ENCODE data around the gene WDR89.
A peak's percentile ranks its signal among the peaks of the same experiment; 100 is the strongest.
"Not testable (repeated sequence)": the region's sequence is repeated elsewhere in the genome, so short reads cannot be mapped to it uniquely, and the experiment has no call there.

The WDR89 gene, protein sequence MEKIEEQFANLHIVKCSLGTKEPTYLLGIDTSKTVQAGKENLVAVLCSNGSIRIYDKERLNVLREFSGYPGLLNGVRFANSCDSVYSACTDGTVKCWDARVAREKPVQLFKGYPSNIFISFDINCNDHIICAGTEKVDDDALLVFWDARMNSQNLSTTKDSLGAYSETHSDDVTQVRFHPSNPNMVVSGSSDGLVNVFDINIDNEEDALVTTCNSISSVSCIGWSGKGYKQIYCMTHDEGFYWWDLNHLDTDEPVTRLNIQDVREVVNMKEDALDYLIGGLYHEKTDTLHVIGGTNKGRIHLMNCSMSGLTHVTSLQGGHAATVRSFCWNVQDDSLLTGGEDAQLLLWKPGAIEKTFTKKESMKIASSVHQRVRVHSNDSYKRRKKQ
- total RNA-seq, result 3.0 to 18.6 (median 10.9) reads per million in 18 experiments

DNA sequence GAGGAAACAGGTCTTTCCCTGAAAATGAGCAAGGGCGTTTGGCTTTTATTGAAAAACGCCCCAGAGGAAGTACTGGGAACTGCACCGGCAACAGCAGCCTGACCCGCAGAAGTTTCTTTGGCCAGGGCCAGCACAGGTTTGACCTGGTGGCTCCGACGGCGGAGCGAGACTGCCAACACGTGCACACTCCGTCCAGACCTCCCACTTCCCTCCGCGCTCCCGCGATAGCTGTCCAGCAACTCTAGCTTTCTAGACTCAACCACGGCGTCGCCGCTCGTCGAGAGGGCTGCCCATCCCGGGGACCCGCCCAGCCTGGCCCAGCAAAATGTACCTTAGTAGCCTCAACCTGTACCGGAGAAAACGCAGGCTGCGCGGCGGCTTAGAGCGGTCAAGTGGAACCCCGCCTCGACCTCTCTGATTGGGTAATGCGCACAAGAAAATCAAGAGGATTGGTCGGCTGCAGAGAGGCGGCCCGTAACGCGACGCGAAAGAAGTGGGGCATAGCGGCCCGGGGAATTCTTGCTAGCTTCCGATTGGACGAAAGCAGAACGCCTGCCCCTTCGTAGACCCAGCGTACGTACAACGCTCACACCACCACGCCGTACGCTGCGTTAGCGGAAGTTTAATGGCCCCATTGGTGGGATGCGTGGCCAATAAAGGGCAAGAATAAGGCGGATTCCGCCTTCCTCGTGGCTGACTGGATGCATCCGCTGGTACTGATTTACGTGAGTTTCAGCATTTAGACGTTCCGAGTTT, at the start of gene WDR89:
TSS of gene WDR89 (minus strand) at position 399 of the 756 bp plus-strand sequence. CDS start 41,929 bp downstream, outside the sequence.
- peak; percentile 99 for DNase-seq

DNA sequence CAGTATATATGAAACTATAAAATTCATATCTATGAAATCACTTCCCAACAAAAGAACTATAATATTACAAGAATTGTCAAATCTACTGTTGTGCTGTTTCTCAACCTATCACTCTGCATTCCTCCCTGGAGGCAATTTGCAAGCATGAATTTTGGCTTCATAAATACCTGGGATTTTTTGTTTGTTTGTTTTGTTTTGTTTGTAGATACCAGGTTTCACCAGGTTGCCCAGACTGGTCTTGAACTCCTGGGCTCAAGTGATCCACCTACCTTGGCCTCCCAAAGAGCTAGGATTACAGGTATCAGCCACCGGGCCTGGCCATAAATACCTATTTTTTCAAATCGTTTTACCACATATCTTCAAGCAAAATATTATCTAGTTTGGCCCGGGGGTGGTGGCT, 47.5 kb upstream of the WDR89 start:
- DNase-seq, result no peak

DNA sequence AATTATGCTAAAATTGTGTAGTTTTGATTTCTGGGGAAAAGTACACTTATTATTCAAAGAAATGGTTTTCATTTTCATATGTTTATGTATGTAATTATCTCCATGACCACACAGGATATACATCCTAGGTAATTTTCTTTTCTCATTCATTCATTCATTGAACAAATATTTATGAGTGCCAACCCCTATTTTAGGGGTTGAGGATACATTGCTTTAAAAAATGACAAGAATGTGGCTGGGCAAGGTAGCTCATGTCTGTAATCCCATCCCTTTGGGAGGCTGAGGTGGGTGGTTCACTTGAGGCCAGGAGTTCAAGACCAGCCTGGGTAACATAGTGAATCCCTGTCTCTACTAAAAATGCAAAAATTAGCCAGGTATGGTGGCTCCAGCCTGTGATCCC, 45.3 kb upstream of the WDR89 start:
- DNase-seq, result no peak

DNA sequence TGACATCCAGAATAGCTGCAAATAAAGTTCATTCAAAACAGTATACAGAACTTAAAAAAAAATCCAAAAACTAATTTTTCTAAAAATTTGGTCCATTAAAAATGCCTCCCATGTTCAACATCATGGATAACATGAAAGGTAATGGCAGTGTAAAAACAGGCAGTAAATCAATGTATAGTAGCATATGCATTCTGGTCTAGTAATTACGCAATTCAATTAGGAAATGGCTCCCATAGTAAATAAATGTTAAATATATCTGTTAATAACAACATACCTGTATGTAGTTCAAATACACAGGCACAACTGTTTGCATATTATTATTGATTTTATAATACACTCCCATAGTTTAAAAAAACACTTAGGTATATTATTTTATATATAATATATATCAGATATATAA, 43.7 kb upstream of the WDR89 start:
- DNase-seq, result no peak

GRCh38 chr14:63682727-63683593, 41.3 kb upstream of the WDR89 start:
- DNase-seq, result no peak

GRCh38 chr14:63678536-63678935, 36.9 kb upstream of the WDR89 start:
- DNase-seq, result no peak

GRCh38 chr14:63677891-63678379, 36.3 kb upstream of the WDR89 start:
- DNase-seq, result no peak

GRCh38 chr14:63676615-63677014, 34.9 kb upstream of the WDR89 start:
- DNase-seq, result no peak

DNA sequence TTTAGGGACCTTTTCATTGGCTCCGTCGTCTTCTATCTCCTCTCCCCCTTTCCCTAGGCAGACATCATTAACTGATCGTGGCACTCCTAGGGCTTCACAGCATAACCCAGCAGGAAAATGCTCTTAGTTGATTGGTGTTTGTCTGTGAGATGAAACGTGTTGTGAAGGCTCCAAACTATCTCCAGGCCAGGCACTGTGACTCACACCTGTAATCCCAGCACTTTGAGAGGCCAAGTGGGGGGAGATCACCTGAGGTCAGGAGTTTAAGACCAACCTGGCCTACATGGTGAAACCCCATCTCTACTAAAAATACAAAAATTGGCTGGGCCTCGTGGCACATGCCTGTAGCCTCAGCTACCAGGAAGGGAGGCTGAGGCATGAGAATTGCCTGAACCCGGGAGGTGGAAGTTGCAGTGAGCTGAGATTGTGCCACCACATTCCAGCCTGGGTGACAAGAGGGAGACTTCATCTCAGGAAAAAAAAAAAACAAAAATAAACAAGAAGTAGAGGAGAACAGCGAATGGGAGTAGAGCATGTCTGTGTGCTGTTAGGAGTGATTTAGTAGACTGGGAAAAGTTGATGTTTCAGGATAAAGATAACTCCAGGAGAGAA, 32.3 kb upstream of the WDR89 start:
- no peak for DNase-seq

DNA sequence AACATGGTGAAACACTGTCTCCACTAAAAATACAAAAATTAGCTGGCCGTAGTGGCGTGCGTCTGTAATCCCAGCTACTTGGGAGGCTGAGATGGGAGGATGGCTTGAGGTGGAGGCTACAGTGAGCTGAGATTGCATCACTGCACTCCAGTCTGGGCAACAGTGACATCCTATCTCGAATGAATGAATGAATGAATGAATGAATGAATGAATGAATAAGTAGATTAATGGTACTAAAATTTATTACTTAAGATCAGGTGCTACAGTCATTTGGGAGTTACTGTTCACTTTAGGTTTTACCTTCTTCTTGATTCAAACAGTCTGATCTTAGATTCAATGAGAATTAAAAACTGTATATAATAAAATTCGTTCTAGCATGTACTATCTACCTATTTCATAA, 31.6 kb upstream of the WDR89 start:
- DNase-seq, result no peak

GRCh38 chr14:63672417-63673180, 30.9 kb upstream of the WDR89 start:
- DNase-seq, result no peak

GRCh38 chr14:63671987-63672386, 30.3 kb upstream of the WDR89 start:
- DNase-seq, result no peak

- no peak for DNase-seq
Measured at GRCh38 chr14:63670692-63671091, 29.0 kb upstream of the WDR89 start.

- no peak for DNase-seq
Measured at GRCh38 chr14:63666335-63666734, 24.7 kb upstream of the WDR89 start.

DNA sequence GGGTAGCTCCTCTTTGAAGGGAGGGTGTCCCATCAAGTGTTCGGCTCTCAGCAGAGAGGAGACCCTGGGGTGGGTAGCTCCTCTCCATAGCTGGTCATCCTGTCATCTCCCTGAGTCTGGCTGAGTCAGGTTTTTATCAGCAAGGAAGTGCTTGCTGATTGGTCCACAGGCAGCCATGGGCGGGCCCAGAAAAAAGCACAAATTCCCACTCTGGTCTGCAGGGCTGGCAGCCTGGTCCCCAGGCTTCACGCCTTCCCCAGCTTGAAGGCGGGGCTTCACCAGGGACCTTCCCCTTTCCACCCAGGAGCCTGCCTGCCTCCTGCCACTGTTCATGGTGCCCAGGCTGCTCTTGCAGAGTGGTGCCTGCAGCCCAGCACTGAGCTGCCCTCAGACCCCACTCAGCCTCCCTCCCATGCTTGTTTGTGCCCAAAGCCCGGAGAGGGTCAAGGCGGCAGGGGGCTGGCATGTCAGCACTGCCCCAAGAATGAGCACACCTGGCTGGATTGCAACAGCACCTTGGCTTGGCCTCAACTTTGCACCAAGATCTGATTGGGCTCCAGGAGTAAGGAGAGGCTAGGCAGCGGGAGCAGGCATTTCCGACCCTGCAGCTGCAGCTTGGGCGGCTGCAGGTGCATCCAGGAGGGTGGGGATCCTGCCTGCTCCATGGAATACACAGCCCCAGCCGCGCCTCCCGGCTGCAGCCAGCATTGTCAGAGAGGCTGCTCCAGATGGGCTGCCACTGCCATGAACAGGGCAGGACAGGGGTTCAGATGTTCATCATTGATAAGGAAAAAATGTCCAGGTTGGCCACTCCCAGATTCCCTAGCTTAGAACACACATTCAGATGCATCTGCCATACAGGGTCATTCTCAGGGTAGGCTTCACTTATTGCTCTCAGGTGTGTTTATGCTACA, 22.0 kb upstream of the WDR89 start:
- no peak for DNase-seq

- DNase-seq, result no peak
Measured at GRCh38 chr14:63662776-63663175, 21.1 kb upstream of the WDR89 start.

DNA sequence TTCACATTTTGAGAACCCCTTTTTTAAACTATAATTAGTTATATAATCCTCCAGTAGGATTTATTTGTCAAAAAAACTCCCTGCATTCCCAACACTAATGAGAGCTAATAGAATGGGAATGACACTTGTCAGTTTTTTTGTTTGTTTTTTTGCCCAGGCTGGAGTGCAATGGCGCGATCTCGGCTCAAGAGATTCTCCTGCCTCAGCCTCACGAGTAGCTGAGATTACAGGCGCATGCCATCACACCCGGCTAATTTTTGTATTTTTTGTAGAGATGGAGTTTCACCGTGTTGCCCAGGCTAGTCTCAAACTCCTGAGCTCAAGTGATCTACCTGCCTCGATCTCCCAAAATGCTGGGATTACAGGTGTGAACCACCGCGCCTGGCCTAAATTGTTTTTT, 20.2 kb upstream of the WDR89 start:
- not testable (repeated sequence) for DNase-seq

DNA sequence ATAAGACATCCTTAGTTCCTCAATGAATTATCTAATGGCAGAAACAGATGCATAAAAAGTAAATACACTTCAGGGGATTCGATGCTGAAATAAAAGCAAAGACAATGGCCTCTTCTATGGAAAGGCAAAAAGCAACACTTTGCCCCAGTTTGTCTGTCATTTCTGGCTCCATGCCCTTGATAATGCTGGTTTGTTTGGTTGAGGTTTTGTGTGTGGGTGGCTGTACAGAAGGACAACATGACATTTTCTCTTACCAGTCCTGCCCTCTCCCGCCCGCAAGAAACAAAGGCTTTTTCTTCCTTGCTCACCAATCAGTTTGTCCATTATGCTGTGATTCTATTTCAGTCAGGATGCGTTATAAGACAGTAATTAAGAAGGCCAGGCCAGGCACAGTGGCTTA, 18.1 kb upstream of the WDR89 start:
- DNase-seq, result no peak

- DNase-seq, result peak; percentile 69 to 80
Measured at GRCh38 chr14:63656194-63656593, 14.5 kb upstream of the WDR89 start.

DNA sequence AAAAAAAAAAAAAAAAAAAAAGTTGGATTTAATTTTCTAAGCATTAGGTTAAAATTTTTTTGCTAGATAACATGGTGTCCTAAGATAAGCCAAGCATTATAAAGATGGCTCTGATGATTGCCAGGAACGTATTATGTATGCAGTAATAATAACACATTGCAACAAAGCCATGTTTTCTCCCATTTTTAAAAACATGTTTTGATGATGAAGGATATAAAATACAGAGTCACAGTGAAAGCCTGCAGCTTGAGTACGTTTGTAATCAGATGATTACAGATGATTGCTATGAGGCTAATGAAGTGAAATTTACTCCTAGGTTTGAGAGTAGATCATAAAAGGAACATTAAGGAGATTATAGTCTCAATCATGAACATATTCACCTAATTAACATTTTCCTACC, 13.3 kb upstream of the WDR89 start:
- no peak for DNase-seq
